Neural cell (in vitro differentiated cells): ENCODE measurements around the gene SMARCA1.

Experiments used
- EP300 ChIP-seq: fragments of 450-650 bp; conservative IDR thresholded peaks from 2 replicates; pipeline ENCODE4 v1.6.1; 2014; ENCODE audit warnings: antibody characterized with exemption, mild to moderate bottlenecking, moderate library complexity; ENCODE audit not compliant: poor library complexity, severe bottlenecking
- POLR2AphosphoS5 ChIP-seq: IDR thresholded peaks from 2 replicates; pipeline ENCODE4 v1.6.1; 2012
- RAD21 ChIP-seq: fragments of 450-650 bp; conservative IDR thresholded peaks from 2 replicates; pipeline ENCODE4 v1.6.1; 2014; ENCODE audit warnings: antibody characterized with exemption, mild to moderate bottlenecking, moderate library complexity
- TF ChIP-seq, protein P1 (sequence below): fragments of 450-650 bp; IDR thresholded peaks from 2 replicates; pipeline ENCODE4 v1.5.1; 2014; ENCODE audit warnings: antibody characterized with exemption, mild to moderate bottlenecking, moderate library complexity; ENCODE audit not compliant: poor library complexity, severe bottlenecking
- TF ChIP-seq, protein P2 (sequence below): IDR thresholded peaks from 2 replicates; pipeline ENCODE4 v1.6.1; 2012; ENCODE audit warnings: borderline replicate concordance

DNA sequence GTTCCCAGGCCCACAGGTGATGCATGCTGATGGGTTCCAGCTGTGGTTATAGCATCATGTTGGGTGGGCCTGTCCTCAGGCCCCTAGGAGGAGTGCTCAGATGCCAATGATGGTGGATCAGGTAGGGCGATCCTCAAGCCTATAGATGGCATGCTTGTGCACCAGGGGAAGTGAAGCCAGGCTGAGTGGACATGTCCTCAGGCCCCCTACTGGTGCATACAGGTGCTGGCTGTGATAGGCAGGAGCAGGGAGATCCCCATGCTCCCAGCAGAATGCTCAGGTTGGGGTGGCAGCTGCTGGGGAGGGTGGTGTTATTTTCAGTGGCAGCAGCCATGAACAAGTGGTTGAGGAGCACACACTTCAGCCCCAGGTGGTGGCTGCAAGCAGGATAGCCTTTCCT is 96.0 kb downstream of the SMARCA1 start:
- TF ChIP-seq, protein P1, sequence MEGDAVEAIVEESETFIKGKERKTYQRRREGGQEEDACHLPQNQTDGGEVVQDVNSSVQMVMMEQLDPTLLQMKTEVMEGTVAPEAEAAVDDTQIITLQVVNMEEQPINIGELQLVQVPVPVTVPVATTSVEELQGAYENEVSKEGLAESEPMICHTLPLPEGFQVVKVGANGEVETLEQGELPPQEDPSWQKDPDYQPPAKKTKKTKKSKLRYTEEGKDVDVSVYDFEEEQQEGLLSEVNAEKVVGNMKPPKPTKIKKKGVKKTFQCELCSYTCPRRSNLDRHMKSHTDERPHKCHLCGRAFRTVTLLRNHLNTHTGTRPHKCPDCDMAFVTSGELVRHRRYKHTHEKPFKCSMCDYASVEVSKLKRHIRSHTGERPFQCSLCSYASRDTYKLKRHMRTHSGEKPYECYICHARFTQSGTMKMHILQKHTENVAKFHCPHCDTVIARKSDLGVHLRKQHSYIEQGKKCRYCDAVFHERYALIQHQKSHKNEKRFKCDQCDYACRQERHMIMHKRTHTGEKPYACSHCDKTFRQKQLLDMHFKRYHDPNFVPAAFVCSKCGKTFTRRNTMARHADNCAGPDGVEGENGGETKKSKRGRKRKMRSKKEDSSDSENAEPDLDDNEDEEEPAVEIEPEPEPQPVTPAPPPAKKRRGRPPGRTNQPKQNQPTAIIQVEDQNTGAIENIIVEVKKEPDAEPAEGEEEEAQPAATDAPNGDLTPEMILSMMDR: no peak
- no peak for TF ChIP-seq POLR2AphosphoS5
- no peak for TF ChIP-seq EP300
- TF ChIP-seq, protein P2, sequence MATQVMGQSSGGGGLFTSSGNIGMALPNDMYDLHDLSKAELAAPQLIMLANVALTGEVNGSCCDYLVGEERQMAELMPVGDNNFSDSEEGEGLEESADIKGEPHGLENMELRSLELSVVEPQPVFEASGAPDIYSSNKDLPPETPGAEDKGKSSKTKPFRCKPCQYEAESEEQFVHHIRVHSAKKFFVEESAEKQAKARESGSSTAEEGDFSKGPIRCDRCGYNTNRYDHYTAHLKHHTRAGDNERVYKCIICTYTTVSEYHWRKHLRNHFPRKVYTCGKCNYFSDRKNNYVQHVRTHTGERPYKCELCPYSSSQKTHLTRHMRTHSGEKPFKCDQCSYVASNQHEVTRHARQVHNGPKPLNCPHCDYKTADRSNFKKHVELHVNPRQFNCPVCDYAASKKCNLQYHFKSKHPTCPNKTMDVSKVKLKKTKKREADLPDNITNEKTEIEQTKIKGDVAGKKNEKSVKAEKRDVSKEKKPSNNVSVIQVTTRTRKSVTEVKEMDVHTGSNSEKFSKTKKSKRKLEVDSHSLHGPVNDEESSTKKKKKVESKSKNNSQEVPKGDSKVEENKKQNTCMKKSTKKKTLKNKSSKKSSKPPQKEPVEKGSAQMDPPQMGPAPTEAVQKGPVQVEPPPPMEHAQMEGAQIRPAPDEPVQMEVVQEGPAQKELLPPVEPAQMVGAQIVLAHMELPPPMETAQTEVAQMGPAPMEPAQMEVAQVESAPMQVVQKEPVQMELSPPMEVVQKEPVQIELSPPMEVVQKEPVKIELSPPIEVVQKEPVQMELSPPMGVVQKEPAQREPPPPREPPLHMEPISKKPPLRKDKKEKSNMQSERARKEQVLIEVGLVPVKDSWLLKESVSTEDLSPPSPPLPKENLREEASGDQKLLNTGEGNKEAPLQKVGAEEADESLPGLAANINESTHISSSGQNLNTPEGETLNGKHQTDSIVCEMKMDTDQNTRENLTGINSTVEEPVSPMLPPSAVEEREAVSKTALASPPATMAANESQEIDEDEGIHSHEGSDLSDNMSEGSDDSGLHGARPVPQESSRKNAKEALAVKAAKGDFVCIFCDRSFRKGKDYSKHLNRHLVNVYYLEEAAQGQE: no peak
- TF ChIP-seq RAD21: no peak
